D341Med (cell line): ENCODE data around the gene KCNH3.

Experiments used
- DNase-seq: peaks from one replicate; pipeline ENCODE4 v3.0.0; 2012; ENCODE audit warnings: low spot score

KCNH3 gene

GRCh38 chr12:49563951-49564685 is 25.3 kb downstream of the KCNH3 start:
- no peak for DNase-seq

- no peak for DNase-seq
Measured at GRCh38 chr12:49564686-49565405, 26.0 kb downstream of the KCNH3 start.

- DNase-seq: peak; percentile 74
Measured at GRCh38 chr12:49565406-49566265, 26.8 kb downstream of the KCNH3 start.

GRCh38 chr12:49566361-49566760 is 27.5 kb downstream of the KCNH3 start:
- DNase-seq: no peak

GRCh38 chr12:49567302-49567610 is 28.4 kb downstream of the KCNH3 start:
- DNase-seq: no peak

GRCh38 chr12:49567611-49568441 is 29.0 kb downstream of the KCNH3 start, which contains the start of gene MCRS1:
TSS of gene MCRS1 (minus strand) at chr12:49568142. CDS start at chr12:49566731, 1,411 bp downstream.
- DNase-seq: peak; percentile 94

GRCh38 chr12:49568442-49569162 is 29.8 kb downstream of the KCNH3 start:
- DNase-seq: no peak

- no peak for DNase-seq
Measured at GRCh38 chr12:49577589-49578315, 38.9 kb downstream of the KCNH3 start.

- peak; percentile 87 for DNase-seq
Measured at GRCh38 chr12:49578471-49579112, 39.8 kb downstream of the KCNH3 start.

GRCh38 chr12:49580572-49581535 is 42.0 kb downstream of the KCNH3 start:
- peak; percentile 89 for DNase-seq

- DNase-seq: no peak
Measured at GRCh38 chr12:49582201-49582600, 43.4 kb downstream of the KCNH3 start.

- DNase-seq: no peak
Measured at GRCh38 chr12:49582850-49583249, 44.0 kb downstream of the KCNH3 start.

GRCh38 chr12:49583366-49584094 is 44.7 kb downstream of the KCNH3 start:
- DNase-seq: peak; percentile 64

GRCh38 chr12:49584591-49584990 is 45.8 kb downstream of the KCNH3 start:
- no peak for DNase-seq

GRCh38 chr12:49585477-49586459 is 46.9 kb downstream of the KCNH3 start:
- no peak for DNase-seq

- no peak for DNase-seq
Measured at GRCh38 chr12:49587174-49587908, 48.5 kb downstream of the KCNH3 start.
